Transverse colon (tissue), 4 donors: Measurements from ENCODE around the gene ADAM21. TPM values are rescaled to one million over a fixed set of nuclear protein-coding genes. Genes with fewer than 3 reads are reported as not detected.
"Not testable (repeated sequence)": the region's sequence is repeated elsewhere in the genome, so short reads cannot be mapped to it uniquely, and the experiment has no call there.

Experiments
- DNase-seq: peaks from one replicate; pipeline ENCODE4 v3.0.0-alpha.2; 2019
- H3K27ac ChIP-seq, 4 donors: fragments of 200-600 bp; sonication (generic); 2 replicates each; pipeline ENCODE4 v1.5.1; 2016 to 2018; ENCODE audit warnings: inconsistent platforms in 4 of 4
- H3K27me3 ChIP-seq: fragments of 200-600 bp; sonication (generic); 2 replicates; pipeline ENCODE4 v1.5.1; 2017; ENCODE audit warnings: inconsistent platforms
- H3K36me3 ChIP-seq, 4 donors: fragments of 200-600 bp; sonication (generic); 2 replicates each; pipeline ENCODE4 v1.5.1; 2017 to 2019; ENCODE audit warnings: inconsistent platforms in 4 of 4
- H3K4me1 ChIP-seq, 4 donors: fragments of 200-600 bp; sonication (generic); 2 replicates each; pipeline ENCODE4 v1.5.1; 2017 to 2020; ENCODE audit warnings: inconsistent platforms in 4 of 4
- H3K4me3 ChIP-seq, 4 donors: fragments of 200-600 bp; sonication (generic); 1 replicate in 1 of 4; 2 replicates in 3 of 4; pipeline versions ENCODE4 v1.5.1 to v1.6.1; 2017 to 2019; ENCODE audit warnings: inconsistent platforms in 4 of 4
- H3K9me3 ChIP-seq, 2 donors: fragments of 200-600 bp; sonication (generic); 2 replicates each; pipeline ENCODE4 v1.5.1; 2017 to 2019; ENCODE audit warnings: inconsistent platforms in 2 of 2
- CTCF ChIP-seq, 5 experiments: fragments of 200-600 bp in 3 of 5; fragments of 450-650 bp in 2 of 5; sonication (generic) in 3 of 5; IDR thresholded peaks; 1 replicate in 2 of 5; 2 replicates in 3 of 5; pipeline ENCODE4 v1.5.1; 2016 to 2017; ENCODE audit warnings: antibody characterized with exemption in 5 of 5, inconsistent platforms in 3 of 5, mild to moderate bottlenecking in 2 of 5, moderate library complexity in 1 of 5
- EP300 ChIP-seq: sonication (generic); formaldehyde crosslinking; IDR thresholded peaks from one replicate; pipeline ENCODE4 v1.6.1; 2017; ENCODE audit warnings: antibody characterized with exemption, low read depth
- POLR2A ChIP-seq: fragments of 450-650 bp; IDR thresholded peaks from one replicate; pipeline ENCODE4 v1.6.1; 2016; ENCODE audit warnings: antibody characterized with exemption, mild to moderate bottlenecking, moderate library complexity
- POLR2AphosphoS5 ChIP-seq, 3 donors: sonication (generic); formaldehyde crosslinking; IDR thresholded peaks; one replicate each; pipeline ENCODE4 v1.6.1; 2016; ENCODE audit warnings: antibody characterized with exemption in 3 of 3
- WGBS, 2 donors: methylation state at CpG; one replicate each; pipeline ENCODE4 v1.1.5; 2018; ENCODE audit warnings: low coverage in 1 of 2; 5-methylcytosine and 5-hydroxymethylcytosine counted together
- in situ Hi-C, 4 donors: fragments of 200-750 bp; cut with MboI; loops; one replicate each; pipeline versions ENCODE4 v1.15.0 to v1.15.1; 2017; ENCODE audit warnings: low sequenced_read_pairs in 3 of 4, low pct_ligation_motif_present in 1 of 4, low pct_unique_long_range_greater_than_20kb in 1 of 4
- intact Hi-C: fragments of 100-400 bp; cut with DNase I; formaldehyde crosslinking; loops from one replicate; pipeline ENCODE4 v1.15.1; 2023; ENCODE audit warnings: low total_unique reads
- total RNA-seq, 4 donors: library from RNA; depleted of rRNA; stranded (reverse); fragments of >200 nt; gene quantifications; one replicate each; pipeline ENCODE4 v1.1.0, GENCODE V29; 2016

Gene ADAM21
- total RNA-seq, 4 donors from 2014 or later, result not detected

DNA sequence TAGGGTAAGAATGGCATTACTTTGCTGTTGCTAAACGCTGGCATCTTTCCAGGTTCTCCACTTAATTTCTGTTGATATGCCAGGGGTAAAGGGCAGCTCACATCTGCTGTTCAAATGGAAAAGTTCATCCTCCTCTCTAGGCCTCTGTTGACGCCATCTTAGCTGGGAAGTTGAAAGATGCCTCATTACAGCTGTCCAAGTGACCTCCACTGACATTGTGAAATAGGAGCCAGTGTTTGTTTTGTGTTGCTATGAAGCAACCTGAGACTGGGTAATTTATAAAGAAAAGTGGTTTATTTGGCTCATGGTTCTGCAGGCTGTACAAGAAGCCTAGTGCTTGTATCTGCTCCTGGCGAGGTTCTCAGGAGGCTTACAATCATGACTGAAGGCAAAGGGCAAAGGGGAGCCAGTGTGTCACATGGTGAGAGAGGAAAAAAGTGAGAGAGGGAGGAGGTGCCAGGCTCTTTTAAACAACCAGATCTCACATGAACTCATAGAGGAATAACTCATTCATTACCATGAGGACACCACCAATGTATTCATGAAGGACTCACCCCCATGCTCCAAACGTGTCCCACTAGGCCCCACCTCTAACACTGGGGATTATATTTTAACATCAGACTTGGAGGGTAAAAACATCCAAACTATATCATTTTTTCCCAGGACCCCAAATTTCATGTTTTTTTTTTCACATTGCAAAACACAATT, 3.2 kb upstream of the ADAM21 start:
- 69 to 83% methylated on average over 3 to 4 of the region's 4 CpGs for WGBS, 2 donors
- TF ChIP-seq POLR2A (no peak), POLR2AphosphoS5 (IDR thresholded peaks at IDR 0.05) (no peak), EP300 (no peak), CTCF (IDR thresholded peaks at IDR 0.05) (no peak)
- Histone ChIP-seq H3K4me3 (no peak overlapping the region), H3K4me1 (no peaks in the 10 kb centered on the region), H3K27ac (no peak overlapping the region), H3K9me3 (peaks cover 0 to 4% of the 10 kb centered on the region in 2 donors), H3K27me3 (no peaks in the 10 kb centered on the region), H3K36me3 (no peaks in the 10 kb centered on the region)
- intact Hi-C loops, result no loop called here
- in situ Hi-C loops, result no loop called here
- no peak for DNase-seq

- Histone ChIP-seq H3K4me1 (no peaks in the 10 kb centered on the region), H3K9me3 (no peaks in the 10 kb centered on the region), H3K36me3 (no peaks in the 10 kb centered on the region), H3K27me3 (no peaks in the 10 kb centered on the region), H3K27ac (no peak overlapping the region), H3K4me3 (no peak overlapping the region)
- WGBS, 2 donors, result 73 to 89% methylated on average over 1 of the region's 1 CpG
- in situ Hi-C loops, result no loop called here
- intact Hi-C loops, result no loop called here
- TF ChIP-seq POLR2A (no peak), POLR2AphosphoS5 (IDR thresholded peaks at IDR 0.05) (no peak), EP300 (no peak), CTCF (IDR thresholded peaks at IDR 0.05) (no peak)
- no peak for DNase-seq
Observed at GRCh38 chr14:70454731-70455130, 2.8 kb downstream of the ADAM21 start.

DNA sequence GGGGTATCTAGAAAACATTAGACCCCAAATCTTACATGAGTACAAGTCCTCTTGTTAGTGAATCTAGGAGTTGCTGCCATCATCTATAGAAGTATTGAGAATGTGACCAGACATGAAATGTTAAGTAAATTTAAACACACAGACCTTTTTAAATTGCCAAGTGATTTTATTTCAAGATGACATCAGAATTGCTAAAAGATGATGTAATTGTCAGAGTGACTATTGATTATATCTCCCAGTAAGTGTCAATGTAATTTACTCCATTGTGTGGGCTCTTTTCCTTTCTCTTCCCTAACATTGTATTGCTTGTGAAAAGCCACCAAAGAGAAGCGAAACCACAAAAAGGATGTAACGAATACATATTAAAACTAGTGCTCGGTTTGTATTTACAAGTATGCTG, 16.8 kb downstream of the ADAM21 start:
- H3K9me3 ChIP-seq, result no peaks in the 10 kb centered on the region
- H3K27ac ChIP-seq, result no peak overlapping the region
- intact Hi-C loops (no loop called here), in situ Hi-C loops (no loop called here)
- no peaks in the 10 kb centered on the region for H3K36me3 ChIP-seq
- H3K4me1 ChIP-seq, result no peaks in the 10 kb centered on the region
- no peak for DNase-seq
- WGBS, 2 donors, result 83 to 88% methylated on average over 3 of the region's 3 CpGs
- no peak overlapping the region for H3K4me3 ChIP-seq
- H3K27me3 ChIP-seq, result no peaks in the 10 kb centered on the region
- TF ChIP-seq POLR2AphosphoS5 (IDR thresholded peaks at IDR 0.05) (no peak), CTCF (IDR thresholded peaks at IDR 0.05) (no peak), EP300 (no peak), POLR2A (no peak)

DNA sequence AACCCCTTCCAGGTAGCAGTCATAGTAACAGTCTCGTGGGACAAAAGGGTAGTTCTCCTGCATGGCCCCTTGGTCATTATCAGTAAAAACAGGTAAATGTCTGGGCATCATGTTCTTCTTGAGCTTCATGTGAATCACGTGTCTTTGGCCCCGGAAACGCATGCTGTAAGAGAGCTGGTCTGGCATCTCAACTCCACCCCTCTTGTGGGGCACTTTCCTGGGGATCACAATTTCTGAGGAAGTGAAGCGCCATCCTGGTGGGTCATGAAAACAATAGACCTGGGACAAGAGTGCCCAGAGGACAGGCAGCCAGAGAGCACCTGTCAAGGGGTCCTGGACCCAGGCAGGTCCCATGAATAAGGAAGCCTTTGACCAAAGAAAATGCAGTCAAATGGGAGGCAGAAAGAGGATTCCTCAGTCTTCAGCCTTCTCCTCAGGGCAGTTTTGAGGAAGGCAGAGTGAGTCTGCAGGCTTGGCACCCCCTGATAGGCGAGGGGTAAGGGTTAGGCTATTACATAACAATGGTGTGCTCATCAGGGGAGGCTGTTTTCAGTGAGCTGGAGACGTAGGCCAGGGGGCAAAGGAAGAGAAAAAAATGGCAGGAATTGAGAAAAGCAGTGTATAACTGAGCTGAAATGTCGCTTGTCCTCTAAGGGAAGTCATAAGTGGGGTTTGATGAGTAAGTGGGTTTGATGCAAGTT, 19.0 kb downstream of the ADAM21 start:
- H3K27ac ChIP-seq, intact Hi-C loops, H3K4me3 ChIP-seq, in situ Hi-C loops, H3K9me3 ChIP-seq, H3K27me3 ChIP-seq, DNase-seq, H3K4me1 ChIP-seq, H3K36me3 ChIP-seq: not testable (repeated sequence)
- WGBS, 2 donors, result 71 to 89% methylated on average over 3 to 8 of the region's 8 CpGs
